HCT116 (cell line): ENCODE measurements around the gene PSTPIP1. TPM values are rescaled to one million over a fixed set of nuclear protein-coding genes. Genes with fewer than 3 reads are reported as not detected.

ENCODE experiments used
- ATAC-seq: fragments of 200-7000 bp; cut with Tn5 transposase; 2 replicates; pipeline ENCODE4 v1.9.1; 2020; ENCODE audit warnings: mild to moderate bottlenecking, moderate library complexity
- BruUV-seq: library from RNA; stranded (reverse); fragments of 400-500 nt; replicated peaks from 2 replicates; lab custom pipeline; 2021; lab: Mats Ljungman, UMichigan
- CTCF ChIA-PET: fragments of 300-600 bp; sonication (Branson Sonifier 250); formaldehyde crosslinking; loops from one replicate; lab custom pipeline; 2021; ENCODE audit warnings: antibody characterized with exemption; lab: Charles Lee
- POLR2A ChIA-PET: fragments of 300-600, 350-600 bp; sonication (Branson Sonifier 250); formaldehyde crosslinking; loops from one replicate; lab custom pipeline; 2021; ENCODE audit warnings: antibody characterized with exemption; lab: Charles Lee
- RAD21 ChIA-PET, 2 experiments: fragments of 300-600 bp; sonication (Branson Sonifier 250); formaldehyde crosslinking; loops; one replicate each; lab custom pipeline; 2023; ENCODE audit warnings: low total read pairs in 2 of 2; ENCODE audit not compliant: uncharacterized antibody in 2 of 2, unreplicated experiment in 2 of 2, low non-redundant PET in 1 of 2; lab: Charles Lee
- DNase-seq: peaks from one replicate; pipeline ENCODE4 v3.0.0-alpha.2; 2010; ENCODE audit warnings: low read depth, low spot score
- H2AFZ ChIP-seq: fragments of 200-600 bp; shearing (Covaris generic), sonication (generic); 2 replicates; pipeline ENCODE4 v1.6.1; 2017; ENCODE audit warnings: low read depth, mixed run types, mixed read lengths, antibody characterized with exemption, low read length; ENCODE audit not compliant: poor library complexity, severe bottlenecking
- H3K27ac ChIP-seq: 2 replicates; pipeline ENCODE4 v1.5.1; 2012; ENCODE audit warnings: low read depth, low read length
- H3K27me3 ChIP-seq: fragments of 200-600 bp; sonication (generic); 2 replicates; pipeline ENCODE4 v1.6.1; 2016; ENCODE audit warnings: mixed run types, low read length, mixed read lengths; ENCODE audit not compliant: insufficient read depth
- H3K36me3 ChIP-seq, 2 experiments: fragments of 200-500 bp in 1 of 2; fragments of 200-600 bp in 1 of 2; sonication (Bioruptor generic) in 1 of 2; sonication (generic) in 1 of 2; 2 replicates each; pipeline versions ENCODE4 v1.5.1 to v1.6.1; 2014 to 2016; ENCODE audit warnings: low read length in 2 of 2, inconsistent platforms in 1 of 2, mixed read lengths in 1 of 2, mixed run types in 1 of 2; ENCODE audit not compliant: insufficient read depth in 2 of 2, control insufficient read depth in 1 of 2
- H3K4me1 ChIP-seq, 2 experiments: fragments of 200-600 bp in 1 of 2; sonication (generic) in 1 of 2; 2 replicates each; pipeline versions ENCODE4 v1.5.1 to v1.6.1; 2012 to 2017; ENCODE audit warnings: low read length in 2 of 2, inconsistent platforms in 1 of 2, mild to moderate bottlenecking in 1 of 2, mixed read lengths in 1 of 2, mixed run types in 1 of 2, moderate library complexity in 1 of 2; ENCODE audit not compliant: insufficient read depth in 2 of 2, control insufficient read depth in 1 of 2
- H3K4me2 ChIP-seq: fragments of 200-600 bp; sonication (generic); 2 replicates; pipeline ENCODE4 v1.6.1; 2017; ENCODE audit warnings: mixed run types, low read length, mixed read lengths
- H3K4me3 ChIP-seq, 2 experiments: fragments of 200-600 bp in 1 of 2; sonication (generic) in 1 of 2; replicated peaks in 1 of 2; 2 replicates each; pipeline ENCODE4 v1.5.1; 2011 to 2016; ENCODE audit warnings: low read length in 2 of 2, control low read depth in 1 of 2, low read depth in 1 of 2, mild to moderate bottlenecking in 1 of 2, mixed read lengths in 1 of 2, mixed run types in 1 of 2
- H3K79me2 ChIP-seq: fragments of 200-600 bp; sonication (generic); 2 replicates; pipeline ENCODE4 v1.6.1; 2017; ENCODE audit warnings: mild to moderate bottlenecking, mixed run types, low read length, moderate library complexity, mixed read lengths; ENCODE audit not compliant: insufficient read depth
- H3K9ac ChIP-seq: fragments of 200-600 bp; sonication (generic); 2 replicates; pipeline ENCODE4 v1.6.1; 2016; ENCODE audit warnings: low read length, mixed read lengths
- H3K9me2 ChIP-seq: fragments of 200-600 bp; sonication (generic), shearing (Covaris generic); 2 replicates; pipeline ENCODE4 v1.6.1; 2017; ENCODE audit warnings: mixed run types, mild to moderate bottlenecking, moderate library complexity; ENCODE audit not compliant: insufficient read depth
- H3K9me3 ChIP-seq, 2 experiments: fragments of 200-500 bp in 1 of 2; fragments of 200-600 bp in 1 of 2; sonication (Bioruptor generic) in 1 of 2; sonication (generic) in 1 of 2; 2 replicates each; pipeline ENCODE4 v1.6.1; 2014 to 2017; ENCODE audit warnings: low read length in 2 of 2, mixed read lengths in 2 of 2, inconsistent platforms in 1 of 2, low read depth in 1 of 2, mild to moderate bottlenecking in 1 of 2, mixed run types in 1 of 2, moderate library complexity in 1 of 2; ENCODE audit not compliant: control insufficient read depth in 1 of 2, insufficient read depth in 1 of 2
- H4K20me1 ChIP-seq: fragments of 200-600 bp; sonication (generic), shearing (Covaris generic); 2 replicates; pipeline ENCODE4 v1.6.1; 2017; ENCODE audit warnings: mixed run types, mild to moderate bottlenecking, moderate library complexity; ENCODE audit not compliant: insufficient read depth
- CBX3 ChIP-seq: IDR thresholded peaks from 2 replicates; pipeline ENCODE4 v1.6.1; 2012; ENCODE audit warnings: low read depth
- EGR1 ChIP-seq: IDR thresholded peaks from 2 replicates; pipeline ENCODE4 v1.6.1; 2012; ENCODE audit warnings: low read depth
- JUND ChIP-seq: IDR thresholded peaks from 2 replicates; pipeline ENCODE4 v1.6.1; 2012
- POLR2A ChIP-seq: IDR thresholded peaks from 2 replicates; pipeline ENCODE4 v1.7.0; 2011; ENCODE audit warnings: borderline replicate concordance; ENCODE audit not compliant: insufficient read depth, insufficient read length; ENCODE audit errors: extremely low read depth
- RAD21 ChIP-seq: IDR thresholded peaks from 2 replicates; pipeline ENCODE4 v1.6.1; 2012; ENCODE audit warnings: low read depth, mild to moderate bottlenecking
- SIN3A ChIP-seq: IDR thresholded peaks from 2 replicates; pipeline ENCODE4 v1.6.1; 2012; ENCODE audit warnings: low read depth
- SP1 ChIP-seq: IDR thresholded peaks from 2 replicates; pipeline ENCODE4 v1.6.1; 2012; ENCODE audit warnings: low read depth
- SRF ChIP-seq: IDR thresholded peaks from 2 replicates; pipeline ENCODE4 v1.6.1; 2012; ENCODE audit warnings: low read depth
- TCF7L2 ChIP-seq: IDR thresholded peaks from 2 replicates; pipeline ENCODE4 v1.7.0; 2011; ENCODE audit warnings: borderline replicate concordance, inconsistent platforms; ENCODE audit not compliant: insufficient read depth, insufficient read length; ENCODE audit errors: extremely low read depth
- YY1 ChIP-seq: IDR thresholded peaks from 2 replicates; pipeline ENCODE4 v1.6.1; 2011; ENCODE audit warnings: low read length, low read depth, moderate library complexity, mild to moderate bottlenecking; ENCODE audit not compliant: insufficient replicate concordance; ENCODE audit errors: extremely low read depth
- ZFX ChIP-seq: fragments of 450-650 bp; IDR thresholded peaks from 2 replicates; pipeline ENCODE4 v1.6.1; 2017
- intact Hi-C: fragments of 100-400 bp; cut with micrococcal nuclease; formaldehyde crosslinking; loops from 2 replicates; pipeline ENCODE4 v1.10.0; 2022
- total RNA-seq: library from RNA; stranded (reverse); gene quantifications from one replicate; pipeline ENCODE4 v1.2.1, GENCODE V29; 2021; ENCODE audit not compliant: unreplicated experiment
- TF ChIP-seq, protein P1 (sequence below), 3 experiments: fragments of 200-600 bp in 1 of 3; sonication (generic) in 1 of 3; IDR thresholded peaks in 2 of 3; conservative IDR thresholded peaks in 1 of 3; 2 replicates each; pipeline ENCODE4 v1.5.1; 2012 to 2017; ENCODE audit warnings: low read depth in 2 of 3, low read length in 2 of 3, antibody characterized with exemption in 1 of 3, borderline replicate concordance in 1 of 3, control low read depth in 1 of 3, mild to moderate bottlenecking in 1 of 3, mixed read lengths in 1 of 3, mixed run types in 1 of 3, moderate library complexity in 1 of 3; ENCODE audit not compliant: insufficient read depth in 1 of 3
- TF ChIP-seq, protein P2 (sequence below): IDR thresholded peaks from 2 replicates; pipeline ENCODE4 v1.6.1; 2012
- TF ChIP-seq, protein P3 (sequence below): IDR thresholded peaks from 2 replicates; pipeline ENCODE4 v1.6.1; 2012

The PSTPIP1 gene
- total RNA-seq, 1 experiment from 2014 or later = 0.79 TPM

DNA sequence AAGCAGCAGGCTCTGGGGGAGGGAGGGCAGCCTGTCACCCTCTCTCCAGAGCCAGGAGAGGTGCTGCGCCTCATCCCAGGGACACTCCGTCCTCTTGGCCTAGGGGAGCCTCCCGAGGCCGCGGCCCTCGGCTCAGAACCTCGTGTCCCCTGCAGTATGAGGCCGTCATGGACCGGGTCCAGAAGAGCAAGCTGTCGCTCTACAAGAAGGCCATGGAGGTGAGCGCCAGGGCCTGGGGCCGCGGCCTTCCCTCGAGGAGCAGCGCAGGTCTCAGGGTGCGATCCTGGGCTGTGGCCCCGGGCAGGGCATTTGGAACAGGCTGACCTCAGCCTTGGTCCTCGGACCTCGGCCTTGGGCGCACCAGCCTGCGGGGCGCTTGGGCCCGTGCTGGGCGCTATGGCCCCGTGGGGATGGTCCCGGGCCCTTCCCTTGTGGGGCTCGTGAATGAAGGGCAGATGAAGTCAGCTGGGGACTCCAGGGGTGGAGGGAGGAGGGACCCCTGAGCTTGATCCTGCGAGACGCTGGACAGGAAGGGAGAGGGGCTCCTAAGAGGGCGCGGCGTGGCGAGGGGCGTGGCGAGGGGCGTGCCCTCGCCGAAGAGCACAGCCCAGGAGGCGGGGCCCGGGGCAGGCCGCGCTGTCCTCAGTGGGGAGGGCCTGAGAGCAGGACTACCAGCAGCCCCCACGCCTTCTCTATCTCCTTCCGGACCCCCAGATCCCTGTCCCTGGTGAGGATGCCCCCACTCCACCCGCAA lies 32.9 kb downstream of the PSTPIP1 start:
- Histone ChIP-seq H3K4me3 (no peak overlapping the region), H2AFZ (no peak overlapping the region), H3K4me1 (peaks cover 0 to 4% of the 10 kb centered on the region in 2 experiments; a peak in 1 of 4 replicates), H3K9me3 (no peaks in the 10 kb centered on the region), H3K9ac (no peak overlapping the region), H3K9me2 (no peaks in the 10 kb centered on the region), H3K27ac (no peak overlapping the region), H3K36me3 (no peaks in the 10 kb centered on the region), H3K79me2 (no peaks in the 10 kb centered on the region), H4K20me1 (no peaks in the 10 kb centered on the region), H3K4me2 (no peak overlapping the region), H3K27me3 (no peaks in the 10 kb centered on the region)
- no TSS peak for BruUV-seq
- ChIA-PET RAD21 (no interaction called here), POLR2A (no interaction called here), CTCF (no interaction called here)
- ATAC-seq (no peak), DNase-seq (no peak)
- TF ChIP-seq YY1 (no peak), JUND (no peak), RAD21 (no peak), TCF7L2 (no peak), EGR1 (no peak), POLR2A (no peak), ZFX (no peak), SIN3A (no peak), CBX3 (no peak), SRF (no peak), SP1 (no peak)
- TF ChIP-seq, protein P1, sequence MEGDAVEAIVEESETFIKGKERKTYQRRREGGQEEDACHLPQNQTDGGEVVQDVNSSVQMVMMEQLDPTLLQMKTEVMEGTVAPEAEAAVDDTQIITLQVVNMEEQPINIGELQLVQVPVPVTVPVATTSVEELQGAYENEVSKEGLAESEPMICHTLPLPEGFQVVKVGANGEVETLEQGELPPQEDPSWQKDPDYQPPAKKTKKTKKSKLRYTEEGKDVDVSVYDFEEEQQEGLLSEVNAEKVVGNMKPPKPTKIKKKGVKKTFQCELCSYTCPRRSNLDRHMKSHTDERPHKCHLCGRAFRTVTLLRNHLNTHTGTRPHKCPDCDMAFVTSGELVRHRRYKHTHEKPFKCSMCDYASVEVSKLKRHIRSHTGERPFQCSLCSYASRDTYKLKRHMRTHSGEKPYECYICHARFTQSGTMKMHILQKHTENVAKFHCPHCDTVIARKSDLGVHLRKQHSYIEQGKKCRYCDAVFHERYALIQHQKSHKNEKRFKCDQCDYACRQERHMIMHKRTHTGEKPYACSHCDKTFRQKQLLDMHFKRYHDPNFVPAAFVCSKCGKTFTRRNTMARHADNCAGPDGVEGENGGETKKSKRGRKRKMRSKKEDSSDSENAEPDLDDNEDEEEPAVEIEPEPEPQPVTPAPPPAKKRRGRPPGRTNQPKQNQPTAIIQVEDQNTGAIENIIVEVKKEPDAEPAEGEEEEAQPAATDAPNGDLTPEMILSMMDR (IDR thresholded peaks at IDR 0.05 in 2 of 3, conservative IDR thresholded peaks at IDR 0.05 in 1 of 3; ENCODE audit: borderline replicate concordance in 1 of 3, insufficient read depth in 1 of 3, low read depth in 2 of 3, low read length in 2 of 3) = no peak
- TF ChIP-seq, protein P2, sequence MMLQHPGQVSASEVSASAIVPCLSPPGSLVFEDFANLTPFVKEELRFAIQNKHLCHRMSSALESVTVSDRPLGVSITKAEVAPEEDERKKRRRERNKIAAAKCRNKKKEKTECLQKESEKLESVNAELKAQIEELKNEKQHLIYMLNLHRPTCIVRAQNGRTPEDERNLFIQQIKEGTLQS = no peak
- TF ChIP-seq, protein P3, sequence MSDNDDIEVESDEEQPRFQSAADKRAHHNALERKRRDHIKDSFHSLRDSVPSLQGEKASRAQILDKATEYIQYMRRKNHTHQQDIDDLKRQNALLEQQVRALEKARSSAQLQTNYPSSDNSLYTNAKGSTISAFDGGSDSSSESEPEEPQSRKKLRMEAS = no peak
- intact Hi-C loops = no loop called here
